AG10803 (cell line): ENCODE measurements around the gene TENM3.

ENCODE experiments used
- DNase-seq: peaks from one replicate; pipeline ENCODE4 v3.0.0; 2010; ENCODE audit warnings: low read depth
- H3K4me3 ChIP-seq: 2 replicates; pipeline ENCODE4 v1.5.1; 2011; ENCODE audit warnings: mild to moderate bottlenecking, low read length, control low read depth
- TF ChIP-seq, protein P1 (sequence below): conservative IDR thresholded peaks from 2 replicates; pipeline ENCODE4 v1.5.1; 2011; ENCODE audit warnings: mild to moderate bottlenecking, low read length, control low read depth, inconsistent platforms

The TENM3 gene

DNA sequence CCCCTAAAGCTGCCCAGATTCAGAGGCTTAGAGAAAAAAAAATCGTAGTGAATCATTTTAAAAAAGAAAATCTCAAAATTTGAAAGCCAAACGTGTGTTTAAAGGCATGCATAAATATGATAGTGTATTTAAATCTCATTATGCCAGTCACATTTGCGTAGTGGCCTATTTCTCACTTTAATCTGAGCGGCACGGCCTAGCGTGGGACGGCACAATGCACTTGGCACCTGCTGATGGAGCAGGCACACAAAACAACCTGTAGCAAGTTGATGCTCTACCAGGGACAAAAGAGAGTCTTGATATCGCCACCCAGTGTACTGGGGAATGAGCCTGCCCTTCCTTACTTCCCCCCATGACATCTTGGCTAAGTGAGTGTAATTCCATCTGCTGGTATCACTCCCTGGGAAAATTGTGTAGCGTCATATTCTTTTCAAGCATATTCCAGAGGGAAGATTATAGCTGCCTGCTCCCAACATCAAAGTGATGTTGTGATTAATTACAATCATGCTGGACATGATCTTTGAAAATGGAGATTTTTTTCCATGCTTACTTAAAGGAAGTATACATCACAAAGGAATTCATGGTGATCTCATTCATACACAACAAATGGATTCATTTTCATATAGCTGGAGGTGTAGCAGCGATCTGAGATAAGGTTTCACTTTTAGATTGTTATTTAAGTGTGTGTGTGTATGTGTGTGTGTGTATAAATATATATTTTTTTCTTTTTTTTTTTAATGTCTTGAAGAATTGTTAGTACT is 535.2 kb downstream of the TENM3 start:
- H3K4me3 ChIP-seq, result no peak overlapping the region
- TF ChIP-seq, protein P1, sequence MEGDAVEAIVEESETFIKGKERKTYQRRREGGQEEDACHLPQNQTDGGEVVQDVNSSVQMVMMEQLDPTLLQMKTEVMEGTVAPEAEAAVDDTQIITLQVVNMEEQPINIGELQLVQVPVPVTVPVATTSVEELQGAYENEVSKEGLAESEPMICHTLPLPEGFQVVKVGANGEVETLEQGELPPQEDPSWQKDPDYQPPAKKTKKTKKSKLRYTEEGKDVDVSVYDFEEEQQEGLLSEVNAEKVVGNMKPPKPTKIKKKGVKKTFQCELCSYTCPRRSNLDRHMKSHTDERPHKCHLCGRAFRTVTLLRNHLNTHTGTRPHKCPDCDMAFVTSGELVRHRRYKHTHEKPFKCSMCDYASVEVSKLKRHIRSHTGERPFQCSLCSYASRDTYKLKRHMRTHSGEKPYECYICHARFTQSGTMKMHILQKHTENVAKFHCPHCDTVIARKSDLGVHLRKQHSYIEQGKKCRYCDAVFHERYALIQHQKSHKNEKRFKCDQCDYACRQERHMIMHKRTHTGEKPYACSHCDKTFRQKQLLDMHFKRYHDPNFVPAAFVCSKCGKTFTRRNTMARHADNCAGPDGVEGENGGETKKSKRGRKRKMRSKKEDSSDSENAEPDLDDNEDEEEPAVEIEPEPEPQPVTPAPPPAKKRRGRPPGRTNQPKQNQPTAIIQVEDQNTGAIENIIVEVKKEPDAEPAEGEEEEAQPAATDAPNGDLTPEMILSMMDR, result no peak
- DNase-seq, result no peak

DNA sequence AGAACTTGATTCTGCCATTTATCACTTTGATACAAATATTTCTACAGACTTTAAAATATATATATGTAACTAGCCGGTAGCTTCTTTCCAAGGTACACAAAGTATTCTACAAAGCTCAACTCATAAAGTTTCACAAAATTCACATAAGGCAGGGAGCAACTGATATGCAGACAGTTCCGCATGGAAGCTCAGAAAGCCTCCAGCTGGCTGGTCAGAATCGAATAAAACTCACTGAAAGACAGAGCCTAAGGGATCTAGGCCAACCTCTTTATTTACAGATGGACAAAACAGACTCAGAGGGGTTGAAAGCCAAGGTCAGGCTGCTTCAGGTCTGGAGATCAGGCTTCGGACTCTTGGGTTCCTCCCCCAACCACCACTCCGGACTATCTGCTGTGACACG is 543.8 kb downstream of the TENM3 start:
- TF ChIP-seq, protein P1, result no peak
- no peak overlapping the region for H3K4me3 ChIP-seq
- DNase-seq, result no peak

DNA sequence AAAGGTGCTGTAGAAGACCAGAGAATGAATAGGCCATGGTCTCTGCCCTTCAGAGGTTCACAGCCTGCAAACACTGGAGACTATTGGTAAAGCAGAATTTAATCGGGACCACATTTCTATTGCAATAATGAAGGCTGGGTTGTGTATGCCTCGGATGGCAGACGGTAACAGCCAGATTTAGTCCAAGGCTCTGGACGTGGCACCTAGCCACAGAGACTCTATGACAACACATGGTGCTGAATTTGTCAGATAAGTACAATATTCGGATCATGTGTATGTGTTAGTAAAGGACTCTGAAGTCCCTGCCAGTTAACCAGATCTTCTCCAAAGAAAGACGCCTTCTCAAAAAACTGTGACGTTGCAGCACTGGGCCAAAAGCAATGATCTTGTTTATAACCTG is 545.0 kb downstream of the TENM3 start:
- DNase-seq, result no peak
- no peak overlapping the region for H3K4me3 ChIP-seq
- TF ChIP-seq, protein P1, result no peak

DNA sequence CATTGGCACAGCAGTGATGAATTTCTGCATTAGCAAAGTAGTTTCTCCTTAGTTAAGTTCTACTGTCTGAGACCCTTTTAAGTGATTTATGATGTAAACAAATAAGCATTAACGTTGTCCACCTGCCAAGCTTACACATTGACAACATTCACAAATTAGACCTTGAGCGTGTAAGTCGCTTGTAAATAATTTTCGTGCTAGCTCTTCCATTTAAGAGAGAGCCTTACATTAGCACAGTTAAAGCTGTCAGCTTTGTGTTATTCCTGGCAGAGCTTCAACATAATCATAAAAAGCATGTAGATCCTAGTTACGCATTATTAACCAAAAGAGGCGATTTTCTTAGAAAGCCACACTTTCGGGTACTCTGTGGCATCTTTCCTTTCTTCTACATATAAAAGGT is 546.3 kb downstream of the TENM3 start:
- TF ChIP-seq, protein P1, result no peak
- no peak overlapping the region for H3K4me3 ChIP-seq
- no peak for DNase-seq

DNA sequence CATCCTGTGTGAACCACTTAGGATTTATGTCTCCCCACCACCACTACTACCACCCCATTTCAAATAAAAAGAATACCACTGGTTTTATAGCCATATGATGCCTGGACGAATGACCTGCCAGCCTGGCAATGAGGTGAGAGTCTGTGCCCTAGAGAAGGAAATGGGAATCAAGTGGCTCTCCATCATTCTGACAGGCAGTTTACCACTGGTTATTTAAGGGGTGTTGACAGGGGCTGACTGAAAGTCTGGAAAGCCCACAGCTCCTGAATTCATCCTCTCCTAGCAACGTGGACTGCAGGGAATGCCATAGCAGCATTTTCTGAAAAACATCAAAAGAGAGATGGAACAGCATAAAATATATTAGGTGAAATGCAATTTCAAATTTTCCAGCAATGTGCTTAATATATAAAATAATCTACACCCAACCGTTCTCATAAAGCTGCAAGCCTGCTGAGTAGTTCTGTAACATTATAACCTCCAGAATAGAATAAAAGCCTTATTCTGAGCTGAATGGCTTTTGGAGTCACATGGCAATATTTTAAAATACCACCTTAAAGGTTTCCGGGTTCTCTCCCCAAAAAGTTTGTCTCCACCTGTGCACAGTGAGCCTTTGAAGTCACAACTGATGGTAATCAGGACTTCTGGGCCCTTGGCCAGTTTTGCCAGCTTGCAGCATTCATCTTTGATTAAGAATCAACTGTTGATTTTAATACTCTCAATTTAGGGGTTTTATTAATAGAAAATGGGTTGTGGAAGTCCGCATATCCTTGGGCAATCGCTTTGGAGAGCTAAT is 552.4 kb downstream of the TENM3 start:
- TF ChIP-seq, protein P1, result no peak
- H3K4me3 ChIP-seq, result no peak overlapping the region
- DNase-seq, result no peak

DNA sequence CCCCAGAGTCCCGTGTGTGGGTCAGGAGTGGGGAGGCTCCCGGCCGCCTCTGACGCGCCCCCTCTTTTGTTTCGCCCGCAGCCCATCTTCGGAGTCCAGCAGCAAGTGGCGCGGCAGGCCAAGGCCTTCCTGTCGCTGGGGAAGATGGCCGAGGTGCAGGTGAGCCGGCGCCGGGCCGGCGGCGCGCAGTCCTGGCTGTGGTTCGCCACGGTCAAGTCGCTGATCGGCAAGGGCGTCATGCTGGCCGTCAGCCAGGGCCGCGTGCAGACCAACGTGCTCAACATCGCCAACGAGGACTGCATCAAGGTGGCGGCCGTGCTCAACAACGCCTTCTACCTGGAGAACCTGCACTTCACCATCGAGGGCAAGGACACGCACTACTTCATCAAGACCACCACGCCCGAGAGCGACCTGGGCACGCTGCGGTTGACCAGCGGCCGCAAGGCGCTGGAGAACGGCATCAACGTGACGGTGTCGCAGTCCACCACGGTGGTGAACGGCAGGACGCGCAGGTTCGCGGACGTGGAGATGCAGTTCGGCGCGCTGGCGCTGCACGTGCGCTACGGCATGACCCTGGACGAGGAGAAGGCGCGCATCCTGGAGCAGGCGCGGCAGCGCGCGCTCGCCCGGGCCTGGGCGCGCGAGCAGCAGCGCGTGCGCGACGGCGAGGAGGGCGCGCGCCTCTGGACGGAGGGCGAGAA is 556.5 kb downstream of the TENM3 start:
- DNase-seq, result no peak
- no peak overlapping the region for H3K4me3 ChIP-seq
- TF ChIP-seq, protein P1, result no peak
